DOHH2 (cell line): ENCODE data around the gene CHST13.

Experiments used
- H3F3A ChIP-seq: fragments of 200-600 bp; sonication (generic), shearing (Covaris generic); 2 replicates; pipeline ENCODE4 v1.6.0; 2016; ENCODE audit warnings: antibody characterized with exemption, mild to moderate bottlenecking; ENCODE audit not compliant: control insufficient read depth, insufficient read depth
- H3K27ac ChIP-seq: fragments of 200-600 bp; sonication (generic); 2 replicates; pipeline ENCODE4 v1.5.1; 2014; ENCODE audit warnings: low read depth, mild to moderate bottlenecking, low read length, moderate library complexity
- H3K27me3 ChIP-seq: fragments of 200-600 bp; sonication (generic); 2 replicates; pipeline ENCODE4 v1.6.1; 2014; ENCODE audit warnings: mild to moderate bottlenecking, low read length, mixed read lengths; ENCODE audit not compliant: control insufficient read depth
- H3K36me3 ChIP-seq: fragments of 200-600 bp; sonication (generic); 2 replicates; pipeline ENCODE4 v1.6.1; 2014; ENCODE audit warnings: mild to moderate bottlenecking, low read length, moderate library complexity, mixed read lengths; ENCODE audit not compliant: control insufficient read depth
- H3K4me1 ChIP-seq: fragments of 200-600 bp; sonication (generic); 2 replicates; pipeline ENCODE4 v1.6.1; 2014; ENCODE audit warnings: mild to moderate bottlenecking, low read length, mixed read lengths; ENCODE audit not compliant: control insufficient read depth
- H3K4me2 ChIP-seq: fragments of 200-600 bp; sonication (generic); 2 replicates; pipeline ENCODE4 v1.6.0; 2014; ENCODE audit warnings: mild to moderate bottlenecking, low read length, moderate library complexity
- H3K4me3 ChIP-seq: fragments of 200-600 bp; sonication (generic); 2 replicates; pipeline ENCODE4 v1.5.1; 2014; ENCODE audit warnings: mild to moderate bottlenecking, low read length, mixed read lengths
- H3K79me2 ChIP-seq: fragments of 200-600 bp; sonication (generic); 2 replicates; pipeline ENCODE4 v1.6.1; 2014; ENCODE audit warnings: mild to moderate bottlenecking, low read length, mixed read lengths; ENCODE audit not compliant: control insufficient read depth
- H3K9me2 ChIP-seq: fragments of 200-600 bp; sonication (generic); replicated peaks from 2 replicates; pipeline ENCODE4 v1.6.1; 2014; ENCODE audit warnings: mild to moderate bottlenecking, low read length, mixed read lengths; ENCODE audit not compliant: control insufficient read depth
- H3K9me3 ChIP-seq: fragments of 200-600 bp; sonication (generic); 2 replicates; pipeline ENCODE4 v1.6.1; 2014; ENCODE audit warnings: antibody characterized with exemption, low read length, mixed read lengths; ENCODE audit not compliant: control insufficient read depth, insufficient read depth
- H4K20me1 ChIP-seq: fragments of 200-600 bp; sonication (generic); 2 replicates; pipeline ENCODE4 v1.6.0; 2014; ENCODE audit warnings: low read depth, mild to moderate bottlenecking, antibody characterized with exemption, low read length, moderate library complexity; ENCODE audit not compliant: control insufficient read depth, insufficient read depth
- EZH2phosphoT487 ChIP-seq: fragments of 200-600 bp; sonication (generic); IDR thresholded peaks from 2 replicates; pipeline ENCODE4 v1.6.1; 2017; ENCODE audit warnings: borderline replicate concordance, mild to moderate bottlenecking, antibody characterized with exemption, low read length, moderate library complexity, mixed read lengths
- TF ChIP-seq, protein P1 (sequence below): fragments of 200-600 bp; sonication (generic); IDR thresholded peaks from one replicate; pipeline ENCODE4 v1.5.1; 2014; ENCODE audit warnings: antibody characterized with exemption, mild to moderate bottlenecking, low read depth, low read length; ENCODE audit not compliant: poor library complexity, severe bottlenecking

CHST13 gene

DNA sequence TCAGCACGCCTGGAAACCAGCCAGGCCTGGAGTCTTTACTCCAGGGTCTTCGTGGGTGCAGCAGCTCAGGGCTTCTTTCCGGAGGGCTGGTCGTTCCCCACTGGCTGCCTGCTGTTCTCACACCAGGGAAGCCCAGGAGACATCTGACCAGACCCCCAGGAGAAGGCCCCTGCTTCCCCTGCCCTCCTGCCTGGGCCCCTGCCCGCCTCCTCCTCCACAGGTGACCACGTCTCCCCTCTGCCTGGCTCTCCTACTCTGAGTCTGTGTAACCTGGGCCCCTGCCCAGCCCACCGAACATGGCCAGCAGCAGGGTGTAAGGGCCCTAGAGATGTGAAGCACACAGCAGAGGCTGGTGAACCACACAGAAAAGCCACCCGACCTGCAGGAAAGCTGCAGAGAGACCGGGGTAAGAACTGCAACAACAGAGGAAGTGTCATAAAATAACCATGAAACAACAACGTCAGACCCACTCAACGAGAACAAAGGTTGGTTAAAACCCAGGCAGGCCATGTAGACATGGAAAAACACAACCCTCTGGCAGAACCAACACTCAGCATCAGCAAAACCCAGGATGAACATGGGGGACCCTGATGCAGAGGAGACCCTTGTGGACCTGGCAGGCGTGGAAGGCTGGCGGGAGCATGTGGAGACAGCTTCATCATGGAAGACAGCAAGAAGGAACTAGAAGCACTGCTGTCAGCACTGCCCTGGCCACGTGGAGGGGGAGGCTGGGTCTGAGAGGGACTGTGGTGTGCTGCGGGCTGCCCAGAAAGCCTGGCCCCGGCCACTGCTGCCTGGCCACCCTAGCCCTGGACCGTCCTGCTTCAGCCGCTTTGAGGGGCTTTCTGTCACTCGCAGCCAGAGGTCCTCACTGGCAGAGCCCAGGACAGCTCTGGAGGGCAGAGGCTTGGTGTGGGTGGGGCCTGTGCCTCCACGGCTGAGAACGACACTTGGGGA is 26.8 kb upstream of the CHST13 start:
- H3K27me3 ChIP-seq = no peaks in the 10 kb centered on the region
- H4K20me1 ChIP-seq = no peaks in the 10 kb centered on the region
- H3K79me2 ChIP-seq = no peaks in the 10 kb centered on the region
- no peaks in the 10 kb centered on the region for H3F3A ChIP-seq
- no peak for TF ChIP-seq EZH2phosphoT487
- TF ChIP-seq, protein P1, sequence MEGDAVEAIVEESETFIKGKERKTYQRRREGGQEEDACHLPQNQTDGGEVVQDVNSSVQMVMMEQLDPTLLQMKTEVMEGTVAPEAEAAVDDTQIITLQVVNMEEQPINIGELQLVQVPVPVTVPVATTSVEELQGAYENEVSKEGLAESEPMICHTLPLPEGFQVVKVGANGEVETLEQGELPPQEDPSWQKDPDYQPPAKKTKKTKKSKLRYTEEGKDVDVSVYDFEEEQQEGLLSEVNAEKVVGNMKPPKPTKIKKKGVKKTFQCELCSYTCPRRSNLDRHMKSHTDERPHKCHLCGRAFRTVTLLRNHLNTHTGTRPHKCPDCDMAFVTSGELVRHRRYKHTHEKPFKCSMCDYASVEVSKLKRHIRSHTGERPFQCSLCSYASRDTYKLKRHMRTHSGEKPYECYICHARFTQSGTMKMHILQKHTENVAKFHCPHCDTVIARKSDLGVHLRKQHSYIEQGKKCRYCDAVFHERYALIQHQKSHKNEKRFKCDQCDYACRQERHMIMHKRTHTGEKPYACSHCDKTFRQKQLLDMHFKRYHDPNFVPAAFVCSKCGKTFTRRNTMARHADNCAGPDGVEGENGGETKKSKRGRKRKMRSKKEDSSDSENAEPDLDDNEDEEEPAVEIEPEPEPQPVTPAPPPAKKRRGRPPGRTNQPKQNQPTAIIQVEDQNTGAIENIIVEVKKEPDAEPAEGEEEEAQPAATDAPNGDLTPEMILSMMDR = no peak
- no peaks in the 10 kb centered on the region for H3K36me3 ChIP-seq
- no peak overlapping the region for H3K4me3 ChIP-seq
- H3K4me2 ChIP-seq = no peak overlapping the region
- H3K4me1 ChIP-seq = no peaks in the 10 kb centered on the region
- no peak overlapping the region for H3K27ac ChIP-seq
- no peaks in the 10 kb centered on the region for H3K9me2 ChIP-seq
- no peaks in the 10 kb centered on the region for H3K9me3 ChIP-seq

DNA sequence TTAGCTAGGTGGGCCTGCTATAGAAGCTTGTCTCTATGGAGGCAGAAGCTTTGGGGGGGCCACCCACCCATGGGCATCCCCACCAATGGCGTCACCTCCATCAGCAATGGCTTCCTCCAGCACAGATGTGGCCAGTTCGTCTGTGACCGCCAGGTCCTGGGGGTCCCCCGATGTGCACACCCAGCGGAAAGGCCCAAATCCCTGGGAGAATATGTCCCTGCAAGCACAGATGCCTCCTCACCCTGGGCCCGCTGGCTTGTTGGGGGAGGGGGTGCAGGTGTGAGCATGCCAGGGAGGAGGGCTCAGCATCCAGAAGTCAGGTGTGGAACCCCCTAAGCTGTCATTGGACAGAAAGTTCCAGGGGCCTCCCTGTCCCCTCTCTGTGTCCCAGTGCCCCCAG is 26.0 kb upstream of the CHST13 start:
- no peak overlapping the region for H3K27ac ChIP-seq

GRCh38 chr3:126498461-126498860 is 25.5 kb upstream of the CHST13 start:
- Histone ChIP-seq H3K36me3 (no peaks in the 10 kb centered on the region), H4K20me1 (no peaks in the 10 kb centered on the region), H3K4me1 (no peaks in the 10 kb centered on the region), H3K27ac (no peak overlapping the region), H3K79me2 (no peaks in the 10 kb centered on the region), H3K9me2 (no peaks in the 10 kb centered on the region), H3K4me2 (no peak overlapping the region), H3F3A (no peaks in the 10 kb centered on the region), H3K4me3 (no peak overlapping the region), H3K9me3 (no peaks in the 10 kb centered on the region), H3K27me3 (no peaks in the 10 kb centered on the region)
- TF ChIP-seq EZH2phosphoT487 = no peak
- TF ChIP-seq, protein P1 = no peak

More for the DNA sequence above, 26.0 kb upstream of the CHST13 start:
- H3K4me2 ChIP-seq = no peak overlapping the region
- no peaks in the 10 kb centered on the region for H3F3A ChIP-seq
- no peaks in the 10 kb centered on the region for H3K9me3 ChIP-seq
- H3K4me1 ChIP-seq = no peaks in the 10 kb centered on the region
- no peaks in the 10 kb centered on the region for H3K79me2 ChIP-seq
- no peaks in the 10 kb centered on the region for H3K27me3 ChIP-seq
- no peak overlapping the region for H3K4me3 ChIP-seq
- H3K9me2 ChIP-seq = no peaks in the 10 kb centered on the region
- TF ChIP-seq, protein P1 = no peak
- no peak for TF ChIP-seq EZH2phosphoT487
- H3K36me3 ChIP-seq = no peaks in the 10 kb centered on the region
- H4K20me1 ChIP-seq = no peaks in the 10 kb centered on the region
